GM21717 (cell line): Measurements from ENCODE around the gene ERVK3-1.
"Not testable (repeated sequence)": the region's sequence is repeated elsewhere in the genome, so short reads cannot be mapped to it uniquely, and the experiment has no call there.

ENCODE experiments used
- ATAC-seq: cut with Tn5 transposase; IDR thresholded peaks from one replicate; pipeline ENCODE4 v1.9.1; 2021; ENCODE audit warnings: mild to moderate bottlenecking, moderate library complexity; ENCODE audit not compliant: unreplicated experiment

Gene ERVK3-1

DNA sequence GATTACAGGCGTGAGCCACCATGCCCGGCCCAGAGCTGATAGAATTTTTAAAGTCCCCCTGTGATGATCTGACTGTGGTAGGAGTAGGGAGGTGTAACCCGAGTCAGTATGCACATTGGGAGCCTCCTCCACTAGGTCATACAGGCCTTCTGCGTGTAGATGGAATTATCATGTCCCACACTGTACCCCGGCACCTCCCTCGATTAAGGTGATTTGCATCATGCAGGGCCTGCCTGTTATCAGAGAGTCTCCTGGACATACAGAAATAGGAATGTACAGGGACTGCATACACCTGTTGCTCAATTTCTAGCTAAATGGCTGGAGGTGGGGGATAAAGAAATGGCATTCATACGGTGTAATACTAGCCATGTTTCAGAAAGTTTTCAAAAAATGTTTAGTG lies 922 bp upstream of the ERVK3-1 start:
- no peak for ATAC-seq

DNA sequence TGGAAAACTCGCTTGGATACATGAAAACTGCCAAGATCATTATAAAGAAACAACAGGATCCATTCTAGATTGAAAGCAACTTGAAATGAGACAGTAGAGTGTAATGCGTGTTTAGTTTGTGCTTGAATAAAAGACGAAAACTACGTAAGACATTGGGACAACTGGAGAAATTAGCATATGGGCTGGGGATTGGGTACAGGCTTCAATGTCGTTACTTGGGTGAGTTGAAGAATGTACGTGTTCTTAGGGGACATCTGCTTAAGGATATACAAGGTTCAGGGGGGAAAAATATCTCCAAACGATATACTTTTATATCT lies 471 bp upstream of the ERVK3-1 start:
- peak; percentile 14 for ATAC-seq

DNA sequence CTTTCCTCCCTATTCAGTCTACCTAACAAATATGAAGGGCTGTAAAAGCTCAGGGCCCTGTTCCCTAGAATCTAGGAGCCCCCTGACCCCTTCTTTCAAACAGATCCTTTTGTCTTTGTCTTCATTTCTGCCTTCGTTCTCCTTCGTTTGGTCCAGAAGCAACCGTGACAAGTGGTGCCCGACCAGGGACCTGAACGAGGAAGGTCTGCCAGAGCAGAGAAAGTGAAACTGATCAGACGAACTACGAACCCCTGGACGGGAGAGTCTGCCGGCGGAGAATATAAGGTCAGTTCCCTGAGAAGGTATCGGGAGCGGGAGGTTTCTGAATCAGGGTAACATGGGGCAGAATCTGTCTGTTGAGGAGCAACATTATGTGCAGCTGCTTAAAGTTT lies 751 bp downstream of the ERVK3-1 start:
- ATAC-seq: no peak

DNA sequence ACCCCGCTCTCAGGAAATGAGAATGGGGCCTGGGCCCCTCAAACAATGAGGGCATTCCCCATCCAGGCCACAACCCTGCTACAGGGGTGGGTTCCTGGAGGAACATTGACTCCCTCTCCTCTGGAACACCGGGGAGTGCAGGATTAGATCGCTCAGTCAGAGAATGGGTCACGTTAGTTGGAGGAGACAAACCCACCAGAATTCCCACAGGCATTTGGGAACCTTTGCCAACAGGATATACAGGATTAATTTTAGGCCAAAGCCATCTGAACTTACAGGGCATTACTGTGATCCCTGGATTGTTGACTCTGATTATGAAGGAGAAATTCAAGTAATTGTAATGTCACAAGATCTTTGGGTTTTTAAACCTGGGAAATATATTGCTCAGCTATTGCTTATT lies 2.6 kb downstream of the ERVK3-1 start:
- no peak for ATAC-seq

DNA sequence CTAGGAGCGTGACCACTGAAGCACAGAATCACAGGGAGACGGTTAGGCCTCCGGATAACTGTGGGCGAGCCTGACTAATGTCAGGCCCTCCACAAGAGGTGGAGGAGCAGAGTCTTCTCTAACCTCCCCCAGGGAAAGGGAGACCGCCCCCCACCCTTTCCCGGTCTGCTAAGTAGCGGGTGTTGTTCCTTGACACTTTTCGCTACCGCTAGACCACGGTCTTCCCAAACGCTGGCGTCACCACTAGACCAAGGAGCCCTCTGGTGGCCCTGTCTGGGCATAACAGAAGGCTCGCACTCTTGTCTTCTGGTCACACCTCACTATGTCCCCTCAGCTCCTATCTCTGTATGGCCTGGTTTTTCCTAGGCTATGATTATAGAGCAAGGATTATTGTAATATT lies 5.5 kb downstream of the ERVK3-1 start:
- ATAC-seq: not testable (repeated sequence)

DNA sequence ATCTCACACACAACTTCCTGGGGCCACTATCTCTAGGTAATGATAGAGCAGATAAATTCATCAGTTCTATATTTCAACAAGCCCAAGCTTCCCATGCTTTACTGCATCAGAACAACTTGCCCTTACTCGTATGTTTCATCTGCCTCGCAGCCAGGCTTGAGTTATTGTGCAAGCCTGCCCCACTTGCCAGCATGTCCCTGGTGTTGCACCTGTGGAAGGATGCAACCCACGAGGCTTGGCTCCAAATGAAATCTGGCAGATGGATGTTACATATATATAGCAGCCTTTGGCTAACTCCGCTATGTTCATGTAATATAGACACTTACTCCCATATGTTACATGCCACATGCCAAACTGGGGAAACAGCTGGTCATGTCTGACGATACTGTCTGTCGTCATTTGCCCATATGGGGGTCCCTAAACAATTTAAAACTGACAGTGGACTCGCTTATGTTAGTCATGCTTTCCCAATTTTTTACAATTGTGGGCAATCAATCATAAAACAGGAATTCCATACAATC lies 6.2 kb downstream of the ERVK3-1 start:
- no peak for ATAC-seq

DNA sequence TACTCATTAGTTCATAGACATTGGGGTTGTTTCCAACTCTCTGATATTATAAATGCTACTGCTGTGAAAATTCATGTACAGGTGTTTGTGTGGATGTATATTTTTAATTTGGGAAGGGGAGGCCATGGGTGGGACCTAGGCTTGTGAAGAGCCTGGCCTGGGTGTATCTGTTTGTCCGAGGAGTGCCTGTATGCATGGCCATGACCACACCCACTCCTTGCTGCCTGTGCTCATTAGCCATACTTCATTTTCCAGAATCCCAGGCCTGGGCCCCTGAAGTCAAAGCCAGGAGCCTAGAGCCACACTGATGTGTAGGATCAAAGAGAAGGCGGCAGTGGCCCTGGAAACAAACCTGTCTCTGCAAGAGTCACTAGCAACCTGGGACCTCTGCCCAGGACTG lies 10.4 kb downstream of the ERVK3-1 start:
- no peak for ATAC-seq

DNA sequence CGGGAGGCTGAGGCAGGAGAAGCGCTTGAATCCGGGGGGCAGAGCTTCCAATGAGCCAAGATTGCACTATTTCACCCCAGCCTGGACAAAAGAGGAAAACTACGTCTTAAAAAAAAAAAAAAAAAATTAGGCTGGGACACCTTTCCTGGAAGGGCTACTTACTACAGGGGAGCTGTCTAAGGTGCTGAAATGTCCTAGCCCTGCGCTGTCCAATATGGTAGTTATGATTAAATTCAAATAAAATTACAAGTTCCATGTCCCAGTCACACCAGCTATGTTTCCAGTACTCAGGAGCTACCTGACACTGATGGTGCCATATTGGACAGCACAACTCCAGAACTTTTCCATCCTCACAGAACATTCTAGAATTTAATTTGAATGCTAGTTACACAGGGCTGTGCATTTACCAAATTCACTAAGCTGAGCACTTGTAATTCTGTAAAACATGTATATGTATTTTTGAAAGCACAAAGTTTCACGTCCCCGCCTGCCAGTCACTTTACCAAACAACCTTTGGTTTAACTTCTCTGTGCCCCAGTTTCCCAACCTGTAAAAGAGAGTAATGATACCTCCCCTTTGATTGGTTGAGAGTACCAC lies 12.4 kb downstream of the ERVK3-1 start:
- no peak for ATAC-seq

DNA sequence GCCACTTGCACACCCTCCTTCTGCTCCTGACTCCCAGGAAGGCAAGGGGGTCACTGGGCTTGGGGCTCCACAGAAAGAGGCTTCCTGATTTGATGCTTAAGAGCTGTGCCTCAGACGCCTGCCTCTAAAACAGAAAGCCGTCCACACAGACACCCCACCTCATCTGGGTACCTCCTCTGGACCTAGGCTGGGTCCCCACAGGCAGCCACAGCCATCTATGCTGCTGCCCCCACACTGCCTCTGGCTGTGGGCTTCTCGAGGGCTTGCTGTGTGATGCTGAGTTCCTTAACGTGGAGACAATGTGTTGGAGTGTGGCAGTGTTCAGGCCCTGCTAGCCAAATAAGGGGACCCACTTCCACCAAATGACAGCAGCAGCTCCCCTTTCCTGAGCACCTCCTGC lies 13.1 kb downstream of the ERVK3-1 start:
- ATAC-seq: no peak

DNA sequence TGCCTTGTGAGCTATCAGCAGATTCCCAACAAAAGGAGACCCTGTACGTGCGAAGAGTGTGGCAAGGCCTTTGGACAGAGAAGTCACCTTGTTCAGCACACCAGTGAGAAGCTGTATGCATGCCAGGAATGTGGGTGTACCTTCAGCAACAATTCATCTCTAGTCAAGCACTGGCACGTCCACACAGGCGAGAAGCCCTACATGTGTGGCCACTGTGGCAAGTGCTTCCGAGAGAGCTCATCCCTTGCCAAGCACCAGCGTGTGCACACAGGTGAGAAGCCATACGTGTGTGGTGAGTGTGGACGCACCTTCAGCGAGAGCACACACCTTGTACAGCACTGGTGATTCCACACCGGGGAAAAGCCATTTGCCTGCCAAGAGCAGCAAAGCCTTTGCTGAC lies 14.1 kb downstream of the ERVK3-1 start:
- ATAC-seq: no peak

DNA sequence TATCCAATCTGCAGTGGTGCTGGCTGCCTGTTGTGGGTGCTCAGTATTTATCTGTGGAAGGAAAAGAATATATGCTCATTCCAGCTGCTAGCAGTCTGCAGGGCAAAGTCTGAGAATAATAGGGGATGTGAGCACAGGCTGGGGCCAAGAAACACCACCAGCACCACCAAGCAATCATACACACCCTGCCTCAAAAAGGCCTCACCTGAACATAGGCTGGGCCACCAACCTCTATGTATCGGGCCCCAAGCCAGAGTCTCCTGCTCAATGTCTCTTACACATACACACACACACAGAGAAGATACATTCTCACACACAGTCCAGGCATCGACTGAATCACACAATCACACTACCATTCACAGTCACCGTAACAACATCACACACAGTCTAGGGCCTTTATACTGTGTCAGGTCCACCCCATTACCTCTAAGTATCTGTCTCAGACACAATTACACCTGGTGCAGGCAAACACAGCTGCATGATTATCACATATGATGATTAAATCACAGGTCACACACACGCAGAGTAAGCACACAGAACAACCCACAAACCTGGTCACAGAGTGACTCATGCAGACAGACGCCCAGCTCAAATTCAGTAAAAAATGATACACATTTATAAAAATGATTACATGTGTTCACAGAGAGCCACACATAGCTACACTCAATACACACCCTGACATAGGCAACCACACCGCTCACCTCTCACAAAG lies 20.3 kb downstream of the ERVK3-1 start:
- ATAC-seq: no peak

DNA sequence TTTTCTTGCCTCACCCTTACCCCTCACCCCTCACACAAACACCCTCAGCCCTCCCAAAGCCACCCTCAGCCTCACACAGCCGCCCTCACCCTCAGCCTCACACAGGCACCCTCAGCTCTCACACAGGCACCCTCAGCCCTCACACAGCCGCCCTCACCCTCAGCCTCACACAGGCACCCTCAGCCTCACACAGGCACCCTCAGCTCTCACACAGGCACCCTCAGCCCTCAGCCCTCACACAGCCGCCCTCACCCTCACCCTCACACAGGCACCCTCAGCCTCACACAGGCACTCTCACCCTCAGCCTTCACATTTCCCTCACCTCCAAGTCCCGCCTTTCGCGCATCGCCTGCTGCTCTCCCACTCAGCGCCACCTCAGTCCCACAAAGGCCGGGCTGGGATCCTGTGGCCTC lies 21.3 kb downstream of the ERVK3-1 start:
- ATAC-seq: no peak

DNA sequence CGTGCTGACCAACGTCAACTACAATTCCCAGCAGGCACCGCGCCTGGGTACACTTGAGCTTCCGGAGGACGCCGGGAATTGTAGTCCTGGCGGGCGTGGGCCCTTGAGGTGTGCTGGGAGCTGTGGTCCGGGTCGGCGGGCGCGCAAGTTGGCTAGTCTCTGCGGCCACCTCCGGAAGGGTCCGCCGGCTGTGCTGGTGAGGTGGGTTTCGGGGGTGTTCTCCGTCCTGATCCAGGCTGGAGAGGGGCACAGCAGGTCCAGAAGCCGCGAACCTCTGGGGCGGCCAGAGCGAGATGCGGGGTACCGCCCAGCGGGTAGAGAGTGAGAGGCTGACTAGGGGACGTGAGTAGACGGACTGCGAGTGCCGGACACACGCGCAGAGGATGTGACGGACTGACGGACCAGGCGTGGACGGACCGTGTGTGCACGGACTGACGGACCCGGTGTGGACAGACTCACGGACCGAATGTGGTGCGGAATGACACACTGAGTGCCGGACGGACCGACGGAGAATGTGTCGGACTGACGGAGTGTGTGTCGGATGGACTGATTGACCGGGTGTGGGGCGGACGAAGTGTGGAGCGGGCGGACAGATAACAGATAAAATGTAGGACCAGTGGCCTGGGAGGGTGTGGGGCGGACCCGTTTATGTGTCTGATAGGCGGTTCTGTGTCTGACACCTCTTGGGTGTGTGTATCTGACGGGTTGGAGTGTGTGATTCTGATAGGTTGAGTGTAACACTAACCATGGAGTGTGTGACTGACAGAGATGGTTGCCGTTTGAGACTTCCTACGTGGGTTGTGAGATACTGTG lies 21.9 kb downstream of the ERVK3-1 start, which contains the start of gene ZSCAN22:
TSS of gene ZSCAN22 (plus strand) at position 81 of the 813 bp plus-strand sequence. CDS start 7,809 bp downstream, outside the sequence.
- ATAC-seq: peak; percentile 76

DNA sequence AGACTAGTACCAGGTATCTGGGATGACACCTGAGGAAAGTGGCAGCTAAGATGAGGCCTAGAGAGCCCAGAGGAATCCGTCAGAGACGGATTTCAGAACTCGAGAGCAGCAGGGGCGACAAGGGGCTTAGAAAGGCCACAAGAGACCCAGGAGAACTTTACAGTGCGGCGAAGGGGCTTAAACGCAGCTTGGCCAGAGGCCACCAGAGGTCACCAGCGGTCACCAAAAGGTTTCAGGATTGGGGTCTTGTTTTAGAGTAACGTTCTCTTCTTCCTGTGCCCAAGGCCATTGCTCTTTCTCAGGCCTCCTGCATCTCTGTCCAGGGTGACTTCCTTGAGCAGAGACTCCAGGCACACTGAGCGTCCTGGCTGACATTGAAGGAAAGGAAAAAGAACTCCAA lies 23.8 kb downstream of the ERVK3-1 start:
- no peak for ATAC-seq

DNA sequence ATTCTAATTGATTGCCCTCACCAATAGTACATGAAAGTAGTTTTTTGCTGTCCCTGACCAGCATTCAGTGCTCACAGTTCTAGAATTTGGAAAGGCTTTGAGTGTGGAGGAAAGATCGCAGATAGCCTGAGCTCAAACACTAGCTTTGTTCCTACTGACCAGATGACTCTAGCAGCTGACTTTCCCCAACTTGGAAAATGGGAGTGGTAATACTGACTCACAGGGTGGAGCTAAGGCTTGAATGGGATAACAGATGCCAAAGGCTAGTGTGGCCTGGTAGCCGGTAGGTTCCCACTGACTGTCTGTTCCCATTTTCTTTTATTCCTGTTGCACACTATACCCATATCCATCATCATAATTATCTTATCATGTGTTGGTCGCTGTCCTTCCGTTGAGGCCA lies 25.3 kb downstream of the ERVK3-1 start:
- ATAC-seq: no peak

DNA sequence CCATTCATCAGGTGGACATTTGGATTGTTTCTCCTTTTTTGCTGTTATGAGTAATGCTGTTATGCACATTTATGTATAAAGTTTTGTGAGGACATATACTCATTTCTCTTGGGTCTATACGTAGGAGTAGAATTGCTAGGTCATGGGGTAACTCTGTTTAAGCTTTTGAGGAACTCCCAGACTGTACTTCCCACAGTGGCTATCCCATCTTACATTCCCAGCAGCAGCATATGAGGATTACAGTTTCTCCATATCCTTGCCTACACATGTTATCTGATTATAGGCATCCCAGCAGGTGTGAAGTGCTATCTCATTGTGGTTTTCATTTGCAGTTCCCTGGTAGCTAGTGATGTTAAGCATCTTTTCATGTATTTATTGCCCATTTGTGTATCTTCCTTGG lies 27.5 kb downstream of the ERVK3-1 start:
- ATAC-seq: no peak

DNA sequence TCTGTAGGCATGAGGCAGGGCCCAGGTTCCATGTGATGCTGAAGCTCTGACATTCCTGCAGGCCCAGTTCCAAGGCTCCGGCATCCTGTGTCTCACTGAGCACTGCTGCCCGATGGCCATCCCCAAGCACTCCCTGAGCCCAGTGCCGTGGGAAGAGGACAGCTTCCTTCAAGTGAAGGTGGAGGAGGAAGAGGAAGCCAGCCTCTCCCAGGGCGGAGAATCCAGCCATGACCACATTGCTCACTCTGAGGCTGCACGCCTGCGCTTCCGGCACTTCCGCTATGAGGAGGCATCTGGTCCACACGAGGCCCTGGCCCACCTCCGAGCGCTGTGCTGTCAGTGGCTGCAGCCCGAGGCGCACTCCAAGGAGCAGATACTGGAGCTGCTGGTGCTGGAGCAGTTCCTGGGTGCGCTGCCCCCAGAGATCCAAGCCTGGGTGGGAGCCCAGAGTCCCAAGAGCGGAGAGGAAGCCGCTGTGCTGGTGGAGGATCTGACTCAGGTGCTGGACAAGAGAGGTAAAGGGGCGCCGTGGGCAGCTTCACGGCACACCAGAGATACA lies 29.6 kb downstream of the ERVK3-1 start:
- ATAC-seq: no peak

DNA sequence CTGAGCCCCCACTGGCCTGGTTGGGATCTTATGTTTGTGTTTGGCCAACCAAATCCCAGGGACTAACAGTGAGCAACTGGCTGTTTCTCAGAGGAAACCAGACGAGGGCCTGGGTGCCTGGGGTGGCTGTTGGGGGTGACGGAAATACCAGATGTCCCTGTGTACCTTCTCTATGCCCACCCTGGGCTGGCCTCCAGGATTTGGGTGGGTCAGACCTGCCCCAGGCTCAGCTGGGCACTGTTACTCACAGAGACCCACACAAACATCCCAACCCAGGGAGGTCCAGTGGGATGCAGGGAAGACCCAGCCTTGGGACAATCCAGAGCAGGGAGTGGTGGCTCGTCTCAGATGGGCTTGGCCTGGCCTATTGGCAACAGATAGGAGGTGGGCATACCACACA lies 30.5 kb downstream of the ERVK3-1 start:
- ATAC-seq: no peak

DNA sequence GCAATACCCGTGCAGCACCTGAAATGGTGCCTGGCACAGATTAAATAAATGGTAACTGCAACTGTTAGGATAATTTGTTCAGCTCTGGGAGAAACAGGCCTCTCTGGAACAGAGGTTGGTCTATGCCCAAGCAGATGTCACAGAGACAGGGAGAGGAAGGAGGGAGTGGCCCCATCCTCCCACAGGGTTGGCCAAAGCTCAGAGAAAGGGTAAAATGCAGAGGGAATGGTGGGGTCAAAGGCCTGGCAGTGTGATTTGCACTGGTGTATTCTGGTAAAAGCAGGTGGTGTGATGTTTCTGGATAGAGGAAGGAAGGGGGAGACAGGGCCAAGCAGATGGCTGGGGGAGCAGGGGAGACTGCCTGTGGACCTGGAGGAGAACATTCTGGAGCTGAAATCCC lies 31.0 kb downstream of the ERVK3-1 start:
- no peak for ATAC-seq

DNA sequence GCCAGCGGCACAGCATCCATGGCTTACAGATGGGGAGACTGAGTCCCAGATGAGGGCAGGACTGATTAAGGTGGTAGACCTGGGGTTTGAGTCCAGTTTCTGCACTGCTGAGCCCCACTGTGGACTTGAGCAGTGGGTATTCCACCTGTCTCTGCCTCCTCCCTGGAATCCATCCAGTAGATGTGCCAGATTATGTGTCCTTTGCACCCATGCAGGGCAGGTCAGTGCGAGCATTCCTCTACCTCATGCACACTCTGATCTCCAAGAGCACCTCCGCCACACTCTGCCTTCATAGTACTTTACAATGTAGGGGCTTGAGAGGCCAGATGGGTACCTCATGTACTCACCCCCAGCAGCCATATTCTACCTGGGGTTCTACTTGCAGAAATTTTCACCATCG lies 31.6 kb downstream of the ERVK3-1 start:
- no peak for ATAC-seq

DNA sequence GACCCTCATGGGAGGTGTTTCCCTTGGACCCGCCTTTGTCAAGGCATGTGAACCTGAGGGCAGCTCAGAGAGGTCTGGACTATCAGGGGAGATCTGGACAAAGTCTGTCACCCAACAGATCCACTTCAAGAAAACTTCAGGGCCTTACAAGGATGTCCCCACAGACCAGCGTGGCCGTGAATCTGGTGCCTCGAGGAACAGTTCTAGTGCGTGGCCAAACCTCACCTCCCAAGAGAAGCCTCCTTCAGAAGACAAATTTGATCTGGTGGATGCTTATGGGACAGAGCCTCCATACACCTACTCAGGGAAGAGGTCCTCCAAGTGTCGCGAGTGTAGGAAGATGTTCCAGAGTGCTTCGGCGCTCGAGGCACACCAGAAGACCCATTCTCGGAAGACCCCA lies 33.2 kb downstream of the ERVK3-1 start:
- no peak for ATAC-seq
